ENCODE data around the gene UBE2M. TPM values are rescaled to one million over a fixed set of nuclear protein-coding genes. Genes with fewer than 3 reads are reported as not detected.

UBE2M gene
- total RNA-seq, 1 donor from 2014 or later = 175 TPM

GRCh38 chr19:58522709-58523108, 35.7 kb downstream of the UBE2M start:
- DNase-seq = no peak
- H3K4me1 Mint-ChIP-seq = peaks cover 23% of the 10 kb centered on the region
- no peak overlapping the region for H3K4me3 Mint-ChIP-seq
- H3K27ac Mint-ChIP-seq = no peak overlapping the region
- no peaks in the 10 kb centered on the region for H3K9me3 Mint-ChIP-seq
- H3K27me3 Mint-ChIP-seq = no peaks in the 10 kb centered on the region
- intact Hi-C loops (cut with micrococcal nuclease) = no loop called here
- peaks cover 11% of the 10 kb centered on the region for H3K36me3 Mint-ChIP-seq (ENCODE audit: low read depth)

- H3K4me1 Mint-ChIP-seq = peaks cover 25% of the 10 kb centered on the region
- intact Hi-C loops (cut with micrococcal nuclease) = no loop called here
- no peak for DNase-seq
- no peaks in the 10 kb centered on the region for H3K9me3 Mint-ChIP-seq
- H3K27ac Mint-ChIP-seq = no peak overlapping the region
- peak overlapping the region; percentile 9 for H3K4me3 Mint-ChIP-seq
- peaks cover 13% of the 10 kb centered on the region for H3K36me3 Mint-ChIP-seq (ENCODE audit: low read depth)
- H3K27me3 Mint-ChIP-seq = no peaks in the 10 kb centered on the region
Measured at GRCh38 chr19:58521651-58522050, 36.8 kb downstream of the UBE2M start.

- intact Hi-C loops (cut with micrococcal nuclease) = no loop called here
- Mint-ChIP-seq H3K27ac (peak overlapping the region; percentile 97), H3K36me3 (ENCODE audit: low read depth) (peaks cover 23% of the 10 kb centered on the region), H3K27me3 (no peaks in the 10 kb centered on the region), H3K4me3 (peak overlapping the region; percentile 93), H3K4me1 (peaks cover 34% of the 10 kb centered on the region), H3K9me3 (no peaks in the 10 kb centered on the region)
- DNase-seq = no peak
Measured at GRCh38 chr19:58520257-58520599, 38.2 kb downstream of the UBE2M start.

- intact Hi-C loops (cut with micrococcal nuclease) = loop anchor here (1.0 to 5.0 kb wide), 9 partner anchors 25 to 602 kb away; partner anchors contain the start of genes MZF1, RPS5, TRIM28 and ZNF274
- Mint-ChIP-seq H3K36me3 (ENCODE audit: low read depth) (peaks cover 25% of the 10 kb centered on the region), H3K4me3 (peak within 1 kb of the TSS; percentile 93), H3K27ac (peak within 1 kb of the TSS; percentile 97), H3K9me3 (no peaks in the 10 kb centered on the region), H3K27me3 (no peaks in the 10 kb centered on the region), H3K4me1 (peaks cover 37% of the 10 kb centered on the region)
- DNase-seq = peak; percentile 97
Measured at GRCh38 chr19:58519355-58520256, 38.8 kb downstream of the UBE2M start, which contains the start of gene ZBTB45. TSS of gene ZBTB45 (minus strand) at chr19:58519810. CDS start at chr19:58517673, 2,137 bp downstream.

GRCh38 chr19:58519087-58519354, 39.4 kb downstream of the UBE2M start:
- intact Hi-C loops (cut with micrococcal nuclease) = loop anchor here (1.0 to 5.0 kb wide), 9 partner anchors 25 to 602 kb away; partner anchors contain the start of genes MZF1, RPS5, TRIM28 and ZNF274
- no peaks in the 10 kb centered on the region for H3K9me3 Mint-ChIP-seq
- H3K27me3 Mint-ChIP-seq = no peaks in the 10 kb centered on the region
- peaks cover 29% of the 10 kb centered on the region for H3K36me3 Mint-ChIP-seq (ENCODE audit: low read depth)
- peak overlapping the region; percentile 97 for H3K27ac Mint-ChIP-seq
- H3K4me3 Mint-ChIP-seq = peak overlapping the region; percentile 93
- peak; percentile 85 for DNase-seq
- H3K4me1 Mint-ChIP-seq = peaks cover 40% of the 10 kb centered on the region

GRCh38 chr19:58518256-58519086, 39.9 kb downstream of the UBE2M start:
- Mint-ChIP-seq H3K4me3 (peak overlapping the region; percentile 93), H3K27me3 (no peaks in the 10 kb centered on the region), H3K36me3 (ENCODE audit: low read depth) (peaks cover 30% of the 10 kb centered on the region), H3K4me1 (peaks cover 42% of the 10 kb centered on the region), H3K27ac (peak overlapping the region; percentile 97), H3K9me3 (no peaks in the 10 kb centered on the region)
- intact Hi-C loops (cut with micrococcal nuclease) = loop anchor here (1.0 to 5.0 kb wide), 9 partner anchors 26 to 601 kb away; partner anchors contain the start of genes MZF1, RPS5, TRIM28 and ZNF274
- peak; percentile 71 for DNase-seq

GRCh38 chr19:58516964-58517833, 41.2 kb downstream of the UBE2M start:
- Mint-ChIP-seq H3K27me3 (no peaks in the 10 kb centered on the region), H3K27ac (peak overlapping the region; percentile 25), H3K9me3 (no peaks in the 10 kb centered on the region), H3K4me1 (peaks cover 43% of the 10 kb centered on the region), H3K36me3 (ENCODE audit: low read depth) (peaks cover 30% of the 10 kb centered on the region), H3K4me3 (peak overlapping the region; percentile 93)
- DNase-seq = no peak
- intact Hi-C loops (cut with micrococcal nuclease) = loop anchor here (5.0 kb wide), 1 partner anchor 600 kb away; the partner anchor contains the start of gene ZNF417

GRCh38 chr19:58516246-58516836, 42.1 kb downstream of the UBE2M start:
- H3K4me1 Mint-ChIP-seq = peaks cover 45% of the 10 kb centered on the region
- no peak for DNase-seq
- peak overlapping the region; percentile 65 for H3K27ac Mint-ChIP-seq
- H3K4me3 Mint-ChIP-seq = peak overlapping the region; percentile 91
- H3K36me3 Mint-ChIP-seq (ENCODE audit: low read depth) = peaks cover 30% of the 10 kb centered on the region
- no peaks in the 10 kb centered on the region for H3K9me3 Mint-ChIP-seq
- no peaks in the 10 kb centered on the region for H3K27me3 Mint-ChIP-seq
- intact Hi-C loops (cut with micrococcal nuclease) = loop anchor here (5.0 kb wide), 1 partner anchor 599 kb away; the partner anchor contains the start of gene ZNF417

- intact Hi-C loops (cut with micrococcal nuclease) = loop anchor here (5.0 kb wide), 1 partner anchor 598 kb away; the partner anchor contains the start of gene ZNF417
- Mint-ChIP-seq H3K9me3 (no peaks in the 10 kb centered on the region), H3K27ac (peak overlapping the region; percentile 93), H3K4me1 (peaks cover 41% of the 10 kb centered on the region), H3K27me3 (no peaks in the 10 kb centered on the region), H3K36me3 (ENCODE audit: low read depth) (peaks cover 30% of the 10 kb centered on the region), H3K4me3 (peak overlapping the region; percentile 91)
- no peak for DNase-seq
Measured at GRCh38 chr19:58515259-58515658, 43.2 kb downstream of the UBE2M start.

GRCh38 chr19:58514564-58515022, 43.8 kb downstream of the UBE2M start:
- DNase-seq = peak; percentile 68
- Mint-ChIP-seq H3K27ac (peak overlapping the region; percentile 93), H3K4me3 (peak overlapping the region; percentile 91), H3K9me3 (no peaks in the 10 kb centered on the region), H3K27me3 (no peaks in the 10 kb centered on the region), H3K36me3 (ENCODE audit: low read depth) (peaks cover 29% of the 10 kb centered on the region), H3K4me1 (peaks cover 34% of the 10 kb centered on the region)
- intact Hi-C loops (cut with micrococcal nuclease) = loop anchor here (1.0 to 5.0 kb wide), 6 partner anchors 15 to 597 kb away; partner anchors contain the start of genes CHMP2A, ZNF417 and ZNF446

- Mint-ChIP-seq H3K9me3 (no peaks in the 10 kb centered on the region), H3K4me1 (peaks cover 32% of the 10 kb centered on the region), H3K36me3 (ENCODE audit: low read depth) (peaks cover 23% of the 10 kb centered on the region), H3K27ac (peak overlapping the region; percentile 93), H3K27me3 (no peaks in the 10 kb centered on the region), H3K4me3 (peak overlapping the region; percentile 91)
- peak; percentile 99 for DNase-seq
- intact Hi-C loops (cut with micrococcal nuclease) = loop anchor here (1.0 kb wide), 5 partner anchors 15 to 67 kb away; partner anchors contain the start of genes CHMP2A and ZNF446
Measured at GRCh38 chr19:58513694-58514563, 44.5 kb downstream of the UBE2M start.
